HG03457 (cell line): Measurements from ENCODE around the gene NCAPG.
"Not testable (repeated sequence)": the region's sequence is repeated elsewhere in the genome, so short reads cannot be mapped to it uniquely, and the experiment has no call there.

Experiments
- ATAC-seq: cut with Tn5 transposase; IDR thresholded peaks from one replicate; pipeline ENCODE4 v1.9.1; 2021; ENCODE audit warnings: moderate number of reproducible peaks; ENCODE audit not compliant: unreplicated experiment

Gene NCAPG

GRCh38 chr4:17794730-17795129, 16.0 kb upstream of the NCAPG start:
- ATAC-seq: no peak

GRCh38 chr4:17797808-17798207, 13.0 kb upstream of the NCAPG start:
- ATAC-seq: no peak

- ATAC-seq: no peak
These were observed 5.1 kb upstream of the NCAPG start for GRCh38 chr4:17805580-17806155.

GRCh38 chr4:17807446-17807845, 3.3 kb upstream of the NCAPG start:
- no peak for ATAC-seq

GRCh38 chr4:17809667-17810066, 1.1 kb upstream of the NCAPG start:
- ATAC-seq: no peak

GRCh38 chr4:17811078-17811603, 362 bp downstream of the NCAPG start:
- peak; percentile 18 for ATAC-seq

DNA sequence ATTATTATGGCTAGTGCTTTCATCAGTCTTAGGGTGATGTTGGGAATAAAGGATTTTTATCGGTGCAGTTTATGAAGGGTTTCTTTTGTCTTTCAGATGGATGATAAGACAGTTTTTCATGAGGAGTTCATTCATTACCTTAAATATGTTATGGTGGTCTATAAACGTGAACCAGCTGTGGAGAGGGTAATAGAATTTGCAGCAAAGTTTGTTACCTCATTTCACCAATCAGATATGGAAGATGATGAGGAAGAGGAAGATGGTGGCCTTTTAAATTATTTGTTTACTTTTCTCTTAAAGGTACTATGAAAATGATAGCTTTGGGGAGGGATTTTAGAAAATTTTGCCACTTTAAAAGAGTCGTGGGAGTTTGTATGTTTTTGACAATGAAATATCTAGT, 1.3 kb downstream of the NCAPG start:
- ATAC-seq: no peak

DNA sequence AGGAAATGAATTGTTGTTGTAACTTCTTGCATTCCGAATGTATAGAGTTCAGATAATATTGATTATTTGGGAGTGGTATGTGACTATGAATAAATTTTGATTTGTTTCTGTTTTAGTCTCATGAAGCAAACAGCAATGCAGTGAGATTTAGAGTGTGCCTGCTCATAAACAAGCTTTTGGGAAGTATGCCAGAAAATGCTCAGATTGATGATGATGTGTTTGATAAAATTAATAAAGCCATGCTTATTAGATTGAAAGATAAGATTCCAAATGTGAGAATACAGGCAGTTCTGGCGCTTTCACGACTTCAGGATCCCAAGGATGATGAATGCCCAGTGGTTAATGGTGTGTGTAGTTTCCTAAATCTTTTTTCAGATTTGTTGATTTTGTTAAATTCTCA, 2.0 kb downstream of the NCAPG start:
- no peak for ATAC-seq

- no peak for ATAC-seq
These were observed 3.4 kb downstream of the NCAPG start for GRCh38 chr4:17814140-17814539.

DNA sequence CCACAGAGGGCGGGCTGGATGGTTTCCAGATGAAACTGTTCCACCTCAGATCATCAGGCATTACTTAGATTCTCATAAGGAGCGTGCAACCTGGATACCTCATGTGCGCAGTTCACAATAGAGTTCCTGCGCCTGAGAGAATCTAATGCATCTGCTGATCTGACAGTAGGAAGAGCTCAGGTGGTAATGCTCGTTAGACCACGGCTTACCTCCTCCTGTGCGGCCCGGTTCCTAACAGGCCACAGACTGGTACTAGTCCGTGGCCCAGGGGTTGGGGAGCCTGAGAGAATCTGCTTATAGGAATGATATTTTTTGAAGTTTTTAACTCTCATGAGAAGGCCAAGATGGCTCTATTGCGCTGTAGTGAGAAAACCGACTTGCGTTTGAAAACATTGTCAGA, 5.4 kb downstream of the NCAPG start:
- ATAC-seq: no peak

- ATAC-seq: peak; percentile 57
These were observed 6.2 kb downstream of the NCAPG start for GRCh38 chr4:17817027-17817426.

DNA sequence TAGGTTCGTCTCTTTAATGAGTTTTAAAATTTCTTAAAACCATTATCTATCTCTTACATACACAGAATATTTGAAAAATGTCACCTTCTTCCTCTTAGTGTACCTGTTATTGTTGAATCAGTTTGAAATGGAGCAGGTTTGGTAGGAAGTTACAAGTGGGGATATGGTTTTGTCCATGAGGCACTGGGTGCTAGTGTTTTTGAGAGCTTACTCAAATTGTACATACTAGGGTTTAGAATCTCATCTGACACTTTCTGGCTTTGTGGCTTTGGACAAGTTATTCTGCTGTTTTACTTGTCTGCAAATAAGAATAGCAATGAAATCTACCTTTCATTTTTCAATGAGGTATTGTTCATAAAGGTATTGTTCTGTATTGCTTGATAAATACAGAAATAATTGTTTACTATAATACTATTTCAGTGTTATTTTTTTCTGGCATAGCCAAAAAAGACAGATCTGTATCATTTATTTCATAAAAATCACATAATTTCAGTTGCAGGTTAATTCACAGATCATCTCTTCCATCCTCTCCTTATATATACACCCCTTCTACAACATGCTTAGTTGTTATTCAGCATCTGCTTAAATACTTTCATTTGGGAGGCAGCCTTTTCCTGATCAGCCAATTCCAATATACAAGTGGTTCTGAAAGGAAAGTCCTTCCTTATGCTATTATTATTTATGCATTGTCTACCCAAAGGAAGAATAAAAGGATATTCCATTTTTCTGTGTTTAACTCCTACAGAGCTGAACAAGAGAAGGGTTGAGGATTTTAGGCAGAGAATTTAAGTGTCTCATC, 13.3 kb downstream of the NCAPG start:
- no peak for ATAC-seq

GRCh38 chr4:17846266-17846665, 35.5 kb downstream of the NCAPG start:
- no peak for ATAC-seq

GRCh38 chr4:17850295-17850694, 39.5 kb downstream of the NCAPG start:
- not testable (repeated sequence) for ATAC-seq

DNA sequence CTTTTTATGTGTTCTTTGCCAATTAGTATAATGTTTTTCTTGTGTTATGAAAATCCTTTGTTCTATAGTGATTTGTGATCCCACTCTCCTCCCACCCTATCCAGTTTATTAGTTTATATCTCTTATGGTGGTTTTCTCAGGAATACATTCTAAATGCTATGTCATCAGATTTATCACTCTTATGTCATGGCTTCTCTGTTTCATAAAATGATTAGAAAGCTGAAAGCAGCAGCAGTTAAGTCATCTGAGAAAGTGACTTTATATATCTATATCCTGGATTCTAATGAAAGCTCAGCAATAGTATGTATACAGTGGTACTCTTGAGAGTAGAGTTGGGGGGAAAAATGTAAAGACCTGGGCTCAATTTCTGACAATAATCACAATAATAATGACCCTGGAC, 41.2 kb downstream of the NCAPG start:
- ATAC-seq: no peak

GRCh38 chr4:17854036-17854435, 43.3 kb downstream of the NCAPG start:
- ATAC-seq: no peak

- ATAC-seq: no peak
These were observed 49.1 kb downstream of the NCAPG start for GRCh38 chr4:17859793-17860406.

DNA sequence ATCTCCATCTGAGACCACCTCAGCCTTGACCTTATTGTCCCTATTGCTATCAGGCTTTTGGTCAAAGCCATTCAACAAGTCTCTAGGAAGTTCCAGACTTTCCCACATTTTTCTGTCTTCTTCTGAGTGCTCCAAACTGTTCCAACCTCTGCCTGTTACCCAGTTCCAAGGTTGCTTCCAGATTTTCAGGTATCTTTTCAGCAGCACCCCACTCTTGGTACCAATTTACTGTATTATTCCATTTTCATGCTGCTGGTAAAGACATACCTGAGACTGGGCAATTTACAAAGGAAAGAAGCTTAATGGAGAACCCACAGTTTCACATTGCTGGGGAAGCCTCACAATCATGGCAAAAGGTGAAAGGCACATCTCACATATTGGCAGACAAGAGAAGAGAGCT, 51.1 kb downstream of the NCAPG start:
- ATAC-seq: not testable (repeated sequence)

DNA sequence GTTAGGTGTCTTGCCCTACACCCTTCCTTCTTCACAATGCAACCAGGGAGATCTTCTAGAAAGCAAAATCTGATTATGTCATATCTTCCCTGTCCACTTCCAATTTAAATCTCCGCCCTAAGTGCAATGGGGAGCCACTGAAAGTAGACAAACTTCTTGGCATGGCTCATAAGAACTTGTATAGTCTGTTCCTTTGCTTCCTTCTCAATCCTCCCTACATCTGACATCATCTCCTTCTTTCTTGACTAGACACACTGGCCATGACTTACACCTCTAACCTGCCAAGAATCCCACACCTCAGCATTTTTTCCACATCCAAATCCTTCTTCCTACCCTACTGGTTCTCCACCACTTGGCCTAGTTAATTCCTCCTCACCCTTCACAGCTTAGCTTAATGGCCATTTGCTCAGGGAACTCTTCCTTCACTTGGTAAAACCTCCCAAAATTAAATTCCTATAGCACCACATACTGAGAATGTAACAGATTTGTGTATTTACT, 55.1 kb downstream of the NCAPG start:
- no peak for ATAC-seq

DNA sequence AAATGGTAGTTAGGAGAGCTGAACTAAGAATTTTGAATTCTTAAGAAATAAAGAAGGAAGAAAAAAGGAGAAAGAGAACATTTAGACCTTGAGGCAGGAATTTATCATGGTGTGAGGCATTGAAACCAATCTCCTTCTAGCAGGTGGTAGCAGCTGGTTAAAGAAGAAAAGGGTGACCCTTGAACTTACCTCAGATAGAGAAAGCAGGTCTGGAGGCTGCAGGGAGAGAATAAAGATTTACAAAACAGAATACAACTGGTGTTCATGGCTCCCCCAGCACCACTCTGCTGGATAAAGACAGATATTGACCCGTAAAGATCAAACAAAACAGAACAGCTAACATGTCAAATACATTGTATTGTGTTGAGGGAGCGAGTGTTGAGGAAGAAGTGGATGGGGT, 56.0 kb downstream of the NCAPG start:
- no peak for ATAC-seq

- ATAC-seq: no peak
These were observed 56.5 kb downstream of the NCAPG start for GRCh38 chr4:17867276-17867675.

GRCh38 chr4:17869327-17869726, 58.5 kb downstream of the NCAPG start:
- no peak for ATAC-seq
